Calu3 (cell line): Measurements from ENCODE around the gene CNTNAP2. TPM values are rescaled to one million over a fixed set of nuclear protein-coding genes. Genes with fewer than 3 reads are reported as not detected.

ENCODE experiments used
- BruUV-seq: library from RNA; stranded (reverse); fragments of 400-500 nt; replicated peaks from 2 replicates; lab custom pipeline; 2021; lab: Mats Ljungman, UMichigan
- CTCF ChIA-PET: fragments of 300-600 bp; sonication (Branson Sonifier 250); formaldehyde crosslinking; loops from one replicate; lab custom pipeline; 2022; ENCODE audit warnings: antibody characterized with exemption; lab: Charles Lee
- DNase-seq: peaks from one replicate; pipeline ENCODE4 v3.0.0; 2022
- H3K27ac Mint-ChIP-seq: one replicate; pipeline ENCODE4 v1.8.0; 2022; ENCODE audit warnings: mixed read lengths; ENCODE audit not compliant: unreplicated experiment
- H3K27me3 Mint-ChIP-seq: one replicate; pipeline ENCODE4 v1.8.0; 2022; ENCODE audit warnings: mixed read lengths; ENCODE audit not compliant: unreplicated experiment
- H3K36me3 Mint-ChIP-seq: one replicate; pipeline ENCODE4 v1.8.0; 2022; ENCODE audit warnings: mild to moderate bottlenecking, moderate library complexity, mixed read lengths; ENCODE audit not compliant: insufficient read depth, unreplicated experiment
- H3K4me1 Mint-ChIP-seq: one replicate; pipeline ENCODE4 v1.8.0; 2022; ENCODE audit warnings: mild to moderate bottlenecking, low read depth, mixed read lengths; ENCODE audit not compliant: unreplicated experiment
- H3K4me3 Mint-ChIP-seq: one replicate; pipeline ENCODE4 v1.8.0; 2022; ENCODE audit warnings: mild to moderate bottlenecking, low read depth, moderate library complexity, mixed read lengths; ENCODE audit not compliant: unreplicated experiment
- H3K9me3 Mint-ChIP-seq: one replicate; pipeline ENCODE4 v1.8.0; 2022; ENCODE audit warnings: low read depth, mixed read lengths; ENCODE audit not compliant: unreplicated experiment
- CTCF ChIP-seq: fragments of 200-600 bp; IDR thresholded peaks from one replicate; pipeline ENCODE4 v1.8.0; 2022; ENCODE audit warnings: antibody characterized with exemption; ENCODE audit not compliant: unreplicated experiment
- intact Hi-C: fragments of 100-400 bp; cut with micrococcal nuclease; formaldehyde crosslinking; loops from one replicate; pipeline ENCODE4 v1.10.0; 2022; ENCODE audit not compliant: unreplicated experiment
- total RNA-seq: library from RNA; stranded (reverse); gene quantifications from 2 replicates; pipeline ENCODE4 v1.2.3, GENCODE V29; 2022

CNTNAP2 gene
- total RNA-seq, 1 experiment from 2014 or later: 1.1 TPM

- H3K27ac Mint-ChIP-seq: no peak overlapping the region
- DNase-seq: no peak
- H3K27me3 Mint-ChIP-seq: peaks cover 32% of the 10 kb centered on the region
- no peak overlapping the region for H3K4me3 Mint-ChIP-seq
- TF ChIP-seq CTCF: no peak
- H3K36me3 Mint-ChIP-seq: no peaks in the 10 kb centered on the region
- no peaks in the 10 kb centered on the region for H3K9me3 Mint-ChIP-seq
- CTCF ChIA-PET: interaction anchor here (0.7 kb wide), 1 partner anchor 525 kb away, joined by 3 read pairs; no protein-coding TSS in a partner anchor
- intact Hi-C loops: no loop called here
- BruUV-seq: no TSS peak
- no peaks in the 10 kb centered on the region for H3K4me1 Mint-ChIP-seq
These were observed 2268.5 kb downstream of the CNTNAP2 start for GRCh38 chr7:148385009-148385682.

GRCh38 chr7:148390381-148390780, 2273.8 kb downstream of the CNTNAP2 start:
- CTCF ChIA-PET: interaction anchor here (0.5 kb wide), 1 partner anchor 23 kb away, joined by 3 read pairs; no protein-coding TSS in a partner anchor
- H3K9me3 Mint-ChIP-seq: no peaks in the 10 kb centered on the region
- H3K27ac Mint-ChIP-seq: no peak overlapping the region
- DNase-seq: no peak
- no peak for TF ChIP-seq CTCF
- no peak overlapping the region for H3K4me3 Mint-ChIP-seq
- no TSS peak for BruUV-seq
- no peaks in the 10 kb centered on the region for H3K36me3 Mint-ChIP-seq
- intact Hi-C loops: no loop called here
- no peaks in the 10 kb centered on the region for H3K4me1 Mint-ChIP-seq
- peaks cover 11% of the 10 kb centered on the region for H3K27me3 Mint-ChIP-seq

- no TSS peak for BruUV-seq
- CTCF ChIA-PET: no interaction called here
- intact Hi-C loops: no loop called here
- H3K36me3 Mint-ChIP-seq: no peaks in the 10 kb centered on the region
- H3K27ac Mint-ChIP-seq: no peak overlapping the region
- no peak overlapping the region for H3K4me3 Mint-ChIP-seq
- no peaks in the 10 kb centered on the region for H3K9me3 Mint-ChIP-seq
- peaks cover 22% of the 10 kb centered on the region for H3K27me3 Mint-ChIP-seq
- no peak for TF ChIP-seq CTCF
- no peaks in the 10 kb centered on the region for H3K4me1 Mint-ChIP-seq
- DNase-seq: no peak
These were observed 2275.0 kb downstream of the CNTNAP2 start for GRCh38 chr7:148391591-148391990.

- Mint-ChIP-seq H3K9me3 (no peaks in the 10 kb centered on the region), H3K36me3 (no peaks in the 10 kb centered on the region), H3K27ac (no peak overlapping the region), H3K4me3 (no peak overlapping the region), H3K4me1 (no peaks in the 10 kb centered on the region), H3K27me3 (peaks cover 22% of the 10 kb centered on the region)
- BruUV-seq: no TSS peak
- no peak for TF ChIP-seq CTCF
- CTCF ChIA-PET: no interaction called here
- DNase-seq: no peak
- intact Hi-C loops: no loop called here
These were observed 2278.0 kb downstream of the CNTNAP2 start for GRCh38 chr7:148394582-148394981.
